K562 (cell line): ENCODE measurements around the gene C1orf174. TPM values are rescaled to one million over a fixed set of nuclear protein-coding genes. Genes with fewer than 3 reads are reported as not detected.

Source experiments
- ATAC-seq: fragments of 200-7000 bp; cut with Tn5 transposase; 3 replicates; pipeline ENCODE4 v1.9.1; 2020; ENCODE audit warnings: moderate library complexity
- BruUV-seq: library from RNA; stranded (reverse); fragments of 400-500 nt; replicated peaks from 2 replicates; lab custom pipeline; 2021; lab: Mats Ljungman, UMichigan
- CTCF ChIA-PET: fragments of 300-600 bp; formaldehyde crosslinking; extraction: SDS; loops from one replicate; lab custom pipeline; 2021; ENCODE audit warnings: low intra/inter-chr PET ratio; lab: Yijun Ruan, JAX
- POLR2A ChIA-PET: fragments of 300-600, 350-650 bp; sonication (Branson Sonifier 250); formaldehyde crosslinking; extraction: SDS; loops from one replicate; lab custom pipeline; 2021; ENCODE audit warnings: antibody characterized with exemption, inconsistent platforms; lab: Yijun Ruan, JAX
- DNase-seq, 4 experiments: peaks; one replicate each; pipeline versions ENCODE4 v3.0.0 to v3.0.0-alpha.2; 2011 to 2018; ENCODE audit warnings: low spot score in 3 of 4, mixed read lengths in 3 of 4; ENCODE audit errors: extremely low read depth in 1 of 4
- FAIRE-seq: peaks from 2 replicates; lab custom pipeline; 2011; peaks lifted over from hg19 to GRCh38; lab: Jason Lieb, UNC
- H2AFZ ChIP-seq: 2 replicates; pipeline ENCODE4 v1.6.0; 2011; ENCODE audit warnings: low read depth, low read length, control low read depth, inconsistent platforms
- H3K27ac ChIP-seq: fragments of 200-600 bp; 3 replicates; pipeline ENCODE4 v1.8.0; 2011; ENCODE audit warnings: low read depth, mild to moderate bottlenecking, control low read depth, inconsistent platforms, low read length, moderate library complexity, mixed read lengths; ENCODE audit errors: extremely low read depth
- H3K27me3 ChIP-seq, 2 experiments: fragments of 300-600 bp in 1 of 2; 2 replicates in 1 of 2; 3 replicates in 1 of 2; pipeline versions ENCODE4 v1.6.0 to v1.8.0; 2011; ENCODE audit warnings: inconsistent platforms in 2 of 2, low read length in 2 of 2, mild to moderate bottlenecking in 1 of 2, mixed read lengths in 1 of 2, moderate library complexity in 1 of 2; ENCODE audit not compliant: control insufficient read depth in 2 of 2, insufficient read depth in 2 of 2
- H3K36me3 ChIP-seq: fragments of 300-600 bp; 3 replicates; pipeline ENCODE4 v1.8.0; 2011; ENCODE audit warnings: mild to moderate bottlenecking, low read length, inconsistent platforms; ENCODE audit not compliant: control insufficient read depth, insufficient read depth
- H3K4me1 ChIP-seq, 2 experiments: fragments of 200-600 bp in 1 of 2; replicated peaks in 1 of 2; 2 replicates in 1 of 2; 3 replicates in 1 of 2; pipeline versions ENCODE4 v1.5.1 to v1.8.0; 2011; ENCODE audit warnings: inconsistent platforms in 2 of 2, low read length in 2 of 2, mild to moderate bottlenecking in 1 of 2, mixed read lengths in 1 of 2, moderate library complexity in 1 of 2; ENCODE audit not compliant: control insufficient read depth in 2 of 2, insufficient read depth in 2 of 2
- H3K4me2 ChIP-seq: 2 replicates; pipeline ENCODE4 v1.6.1; 2011; ENCODE audit warnings: low read length, control low read depth, inconsistent platforms, mixed read lengths; ENCODE audit not compliant: insufficient read depth
- H3K4me3 ChIP-seq: fragments of 200-600 bp; sonication (generic), shearing (Covaris generic); 2 replicates; pipeline ENCODE4 v1.5.1; 2016; ENCODE audit warnings: control low read depth, inconsistent platforms
- H3K79me2 ChIP-seq: fragments of 200-600 bp; 3 replicates; pipeline ENCODE4 v1.8.0; 2011; ENCODE audit warnings: low read length, inconsistent platforms; ENCODE audit not compliant: control insufficient read depth, insufficient read depth
- H3K9ac ChIP-seq, 2 experiments: 2 replicates each; pipeline versions ENCODE4 v1.6.0 to v1.6.1; 2011; ENCODE audit warnings: low read depth in 2 of 2, low read length in 2 of 2, control low read depth in 1 of 2, inconsistent platforms in 1 of 2, mild to moderate bottlenecking in 1 of 2, mixed read lengths in 1 of 2; ENCODE audit not compliant: insufficient read depth in 1 of 2
- H3K9me1 ChIP-seq: one replicate; pipeline ENCODE4 v1.6.0; 2011; ENCODE audit warnings: inconsistent platforms, mild to moderate bottlenecking, low read length, moderate library complexity; ENCODE audit not compliant: control insufficient read depth, insufficient read depth
- H3K9me3 ChIP-seq: replicated peaks from 2 replicates; pipeline ENCODE4 v1.5.1; 2011; ENCODE audit warnings: low read depth, low read length, inconsistent platforms; ENCODE audit not compliant: control insufficient read depth, insufficient read depth
- H4K20me1 ChIP-seq: replicated peaks from 2 replicates; pipeline ENCODE4 v1.6.1; 2011; ENCODE audit warnings: low read length, inconsistent platforms, mixed read lengths; ENCODE audit not compliant: control insufficient read depth, insufficient read depth
- BMI1 ChIP-seq: fragments of 150-350 bp; IDR thresholded peaks from 2 replicates; pipeline ENCODE4 v1.6.1; 2014; ENCODE audit warnings: low read length
- CHCHD3 ChIP-seq: fragments of 250-450 bp; sonication (Bioruptor Pico); IDR thresholded peaks from 2 replicates; pipeline ENCODE4 v2.1.2; 2022; ENCODE audit warnings: mild to moderate bottlenecking
- CXXC5 ChIP-seq: fragments of 250-450 bp; sonication (Bioruptor Pico); IDR thresholded peaks from 2 replicates; pipeline ENCODE4 v1.8.0; 2022; ENCODE audit warnings: inconsistent platforms, mild to moderate bottlenecking, moderate library complexity
- ESRRA ChIP-seq: fragments of 450-650 bp; IDR thresholded peaks from 2 replicates; pipeline ENCODE4 v1.6.1; 2014; ENCODE audit warnings: low read depth, mild to moderate bottlenecking, moderate library complexity, borderline replicate concordance
- IRF2 ChIP-seq: sonication (generic); formaldehyde crosslinking; IDR thresholded peaks from 2 replicates; pipeline ENCODE4 v1.8.1; 2022; ENCODE audit warnings: mild to moderate bottlenecking, missing genetic modification reagents
- JUND ChIP-seq, 2 experiments: IDR thresholded peaks; 2 replicates in 1 of 2; 3 replicates in 1 of 2; pipeline ENCODE4 v1.6.1; 2011; ENCODE audit warnings: borderline replicate concordance in 2 of 2, low read depth in 2 of 2, low read length in 2 of 2, improper control_type of control experiment in 1 of 2, missing biosample characterization in 1 of 2, missing genetic modification characterization in 1 of 2, missing genetic modification reagents in 1 of 2
- NBN ChIP-seq: fragments of 450-650 bp; IDR thresholded peaks from 2 replicates; pipeline ENCODE4 v1.6.1; 2016; ENCODE audit warnings: low read depth, mild to moderate bottlenecking
- NFIC ChIP-seq: fragments of 450-650 bp; IDR thresholded peaks from 2 replicates; pipeline ENCODE4 v1.6.1; 2017; ENCODE audit warnings: mild to moderate bottlenecking, inconsistent platforms
- NFIX ChIP-seq: fragments of 250-450 bp; sonication (Bioruptor Pico); IDR thresholded peaks from 2 replicates; pipeline ENCODE4 v1.4.0; 2020; ENCODE audit warnings: low read depth, mild to moderate bottlenecking, moderate library complexity
- PML ChIP-seq: IDR thresholded peaks from 2 replicates; pipeline ENCODE4 v1.6.1; 2012; ENCODE audit warnings: low read length, inconsistent platforms
- RFX5 ChIP-seq: IDR thresholded peaks from 2 replicates; pipeline ENCODE4 v1.6.1; 2011; ENCODE audit warnings: low read depth, mild to moderate bottlenecking, improper control_type of control experiment, low read length
- RUNX1 ChIP-seq: sonication (generic); IDR thresholded peaks from 2 replicates; pipeline ENCODE4 v1.6.1; 2016; ENCODE audit warnings: antibody characterized with exemption, low read depth
- SRSF9 ChIP-seq: fragments of 200-400 bp; formaldehyde crosslinking; IDR thresholded peaks from 2 replicates; pipeline ENCODE4 v1.6.1; 2017; ENCODE audit warnings: low read depth, low read length, borderline replicate concordance
- ZNF124 ChIP-seq: sonication (generic); formaldehyde crosslinking; IDR thresholded peaks from 2 replicates; pipeline ENCODE4 v1.8.1; 2022; ENCODE audit warnings: missing genetic modification reagents
- ZNF197 ChIP-seq: fragments of 200-800 bp; sonication (Bioruptor generic); IDR thresholded peaks from 2 replicates; pipeline ENCODE4 v1.6.1; 2016; ENCODE audit warnings: low read depth, missing genetic modification characterization, missing compliant biosample characterization
- ZNF436 ChIP-seq: fragments of 250-450, 450-650 bp; sonication (Bioruptor Pico); formaldehyde crosslinking; IDR thresholded peaks from 2 replicates; pipeline ENCODE4 v1.7.0; 2020; ENCODE audit warnings: mild to moderate bottlenecking
- ZNF79 ChIP-seq: fragments of 250-450 bp; sonication (Bioruptor Pico); IDR thresholded peaks from 2 replicates; pipeline ENCODE4 v1.4.0; 2020; ENCODE audit warnings: low read depth, mild to moderate bottlenecking, moderate library complexity
- WGBS: fragments of 100-300 bp; shearing (Covaris generic); methylation state at CpG from one replicate; pipeline ENCODE4 v1.1.6; 2016; ENCODE audit warnings: low coverage, mixed read lengths; ENCODE audit not compliant: insufficient coverage; ENCODE audit errors: missing lambda C conversion rate; 5-methylcytosine and 5-hydroxymethylcytosine counted together
- in situ Hi-C: fragments of 300-500 bp; cut with MboI; formaldehyde crosslinking; loops from 4 replicates; pipeline ENCODE4 v1.15.0; 2018; ENCODE audit warnings: inconsistent platforms, mixed read lengths
- intact Hi-C: fragments of 100-400 bp; cut with micrococcal nuclease; formaldehyde crosslinking; loops from 2 replicates; pipeline ENCODE4 v1.14.2; 2022
- polyA plus RNA-seq, 8 experiments: library from polyadenylated mRNA; depleted of rRNA in 4 of 8; stranded (reverse) in 5 of 8; unstranded in 3 of 8; fragments of >200 nt; fragmentation: Nextera tagmentation in 2 of 8; fragmentation: Illumina TruSeq in 1 of 8; extraction: Ambion mirVana in 2 of 8; extraction: Trizol in 1 of 8; gene quantifications; 2 replicates each; pipeline versions ENCODE4 v1.2.1 to v1.2.3, GENCODE V29; 2011 to 2014; ENCODE audit warnings: inconsistent platforms in 1 of 8, missing spikeins in 1 of 8
- total RNA-seq, 7 experiments: library from RNA; depleted of rRNA in 6 of 7; stranded (reverse); fragments of >200 nt in 6 of 7; fragmentation: Illumina TruSeq in 2 of 7; extraction: Trizol in 2 of 7; gene quantifications; 2 replicates each; pipeline versions ENCODE4 v1.2.1 to v1.2.3, GENCODE V29; 2011 to 2021; ENCODE audit warnings: low replicate concordance in 1 of 7
- TF ChIP-seq, protein P1 (sequence below): sonication (generic); formaldehyde crosslinking; IDR thresholded peaks from 2 replicates; pipeline ENCODE4 v1.8.1; 2023; ENCODE audit warnings: mild to moderate bottlenecking, missing genetic modification reagents
- TF ChIP-seq, protein P2 (sequence below): sonication (generic); formaldehyde crosslinking; IDR thresholded peaks from 2 replicates; pipeline ENCODE4 v1.8.0; 2023; ENCODE audit warnings: mild to moderate bottlenecking, missing genetic modification reagents

The C1orf174 gene
- total and polyA plus RNA-seq, 9 of the 15 experiments (the other 6 are each of a cell fraction or from before 2014, with no cell fraction given) = 38.5 to 64.9 (median 45.4) TPM

DNA sequence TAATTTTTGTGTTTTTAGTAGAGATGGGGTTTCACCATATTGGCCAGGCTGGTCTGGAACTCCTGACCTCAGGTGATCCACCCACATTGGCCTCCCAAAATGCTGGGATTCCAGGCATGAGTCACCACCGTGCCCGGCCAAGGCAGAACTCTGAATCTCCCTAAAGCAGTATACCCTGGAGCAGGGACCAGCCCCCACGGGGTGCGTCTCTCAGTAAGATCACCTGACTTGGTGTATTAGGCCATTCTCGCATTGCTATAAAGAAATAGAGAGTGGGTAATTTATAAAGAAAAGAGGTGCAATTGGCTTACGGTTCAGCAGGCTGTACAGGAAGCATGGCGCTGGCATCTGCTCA, 28.6 kb downstream of the C1orf174 start:
- ATAC-seq (no peak), FAIRE-seq (no peak), DNase-seq (no peak)
- no peak overlapping the region for H3K27ac ChIP-seq
- POLR2A ChIA-PET = no interaction called here
- 92% methylated on average over 7 of the region's 7 CpGs for WGBS
- peaks cover 2% of the 10 kb centered on the region; the same call in 1 of the 2 replicates for H3K9me3 ChIP-seq
- in situ Hi-C loops (no loop called here), intact Hi-C loops (no loop called here)
- no peak overlapping the region for H3K9ac ChIP-seq
- H3K4me3 ChIP-seq = no peak overlapping the region
- H3K27me3 ChIP-seq = no peaks in the 10 kb centered on the region
- H2AFZ ChIP-seq = no peak overlapping the region
- no peaks in the 10 kb centered on the region for H3K79me2 ChIP-seq
- BruUV-seq = no TSS peak
- H3K9me1 ChIP-seq = no peaks in the 10 kb centered on the region
- CTCF ChIA-PET = no interaction called here
- H4K20me1 ChIP-seq = no peaks in the 10 kb centered on the region
- TF ChIP-seq RFX5 (no peak), PML (no peak), NBN (no peak), ESRRA (no peak), IRF2 (CRISPR knock-in tag) (no peak), ZNF197 (CRISPR knock-in tag) (no peak), RUNX1 (no peak), ZNF79 (no peak), NFIC (no peak), ZNF436 (CRISPR knock-in tag) (no peak), CHCHD3 (CRISPR knock-in tag) (no peak), ZNF124 (CRISPR knock-in tag) (no peak), JUND (IDR thresholded peaks at IDR 0.05; ENCODE audit: borderline replicate concordance, low read depth, low read length) (no peak), JUND (tag; IDR thresholded peaks at IDR 0.05; ENCODE audit: borderline replicate concordance, low read depth, low read length) (no peak), SRSF9 (no peak), BMI1 (no peak), CXXC5 (CRISPR knock-in tag) (no peak), NFIX (CRISPR knock-in tag) (no peak)
- TF ChIP-seq, protein P1, sequence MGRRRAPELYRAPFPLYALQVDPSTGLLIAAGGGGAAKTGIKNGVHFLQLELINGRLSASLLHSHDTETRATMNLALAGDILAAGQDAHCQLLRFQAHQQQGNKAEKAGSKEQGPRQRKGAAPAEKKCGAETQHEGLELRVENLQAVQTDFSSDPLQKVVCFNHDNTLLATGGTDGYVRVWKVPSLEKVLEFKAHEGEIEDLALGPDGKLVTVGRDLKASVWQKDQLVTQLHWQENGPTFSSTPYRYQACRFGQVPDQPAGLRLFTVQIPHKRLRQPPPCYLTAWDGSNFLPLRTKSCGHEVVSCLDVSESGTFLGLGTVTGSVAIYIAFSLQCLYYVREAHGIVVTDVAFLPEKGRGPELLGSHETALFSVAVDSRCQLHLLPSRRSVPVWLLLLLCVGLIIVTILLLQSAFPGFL = no peak
- TF ChIP-seq, protein P2, sequence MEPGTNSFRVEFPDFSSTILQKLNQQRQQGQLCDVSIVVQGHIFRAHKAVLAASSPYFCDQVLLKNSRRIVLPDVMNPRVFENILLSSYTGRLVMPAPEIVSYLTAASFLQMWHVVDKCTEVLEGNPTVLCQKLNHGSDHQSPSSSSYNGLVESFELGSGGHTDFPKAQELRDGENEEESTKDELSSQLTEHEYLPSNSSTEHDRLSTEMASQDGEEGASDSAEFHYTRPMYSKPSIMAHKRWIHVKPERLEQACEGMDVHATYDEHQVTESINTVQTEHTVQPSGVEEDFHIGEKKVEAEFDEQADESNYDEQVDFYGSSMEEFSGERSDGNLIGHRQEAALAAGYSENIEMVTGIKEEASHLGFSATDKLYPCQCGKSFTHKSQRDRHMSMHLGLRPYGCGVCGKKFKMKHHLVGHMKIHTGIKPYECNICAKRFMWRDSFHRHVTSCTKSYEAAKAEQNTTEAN (CRISPR knock-in tag) = no peak
- TF ChIP-seq, all 486 proteins: peak for 0
- peaks cover 17 to 28% of the 10 kb centered on the region in 2 experiments; a peak in 4 of 5 replicates for H3K4me1 ChIP-seq
- peaks cover 63% of the 10 kb centered on the region for H3K36me3 ChIP-seq
- H3K4me2 ChIP-seq = no peak overlapping the region
